Measurements from ENCODE around the gene TMED6.

The TMED6 gene

GRCh38 chr16:69351309-69352027 lies at the start of gene TMED6:
Gene TMED6, minus strand, starts transcription at chr16:69351786. Its CDS starts 33 bp downstream, at chr16:69351753.
- H3K9me3 Mint-ChIP-seq = no peaks in the 10 kb centered on the region

GRCh38 chr16:69399361-69399760 lies 47.8 kb upstream of the TMED6 start:
- Mint-ChIP-seq H3K27ac (no peak overlapping the region), H3K36me3 (no peaks in the 10 kb centered on the region), H3K4me1 (peaks cover 12% of the 10 kb centered on the region), H3K27me3 (no peaks in the 10 kb centered on the region), H3K9me3 (no peaks in the 10 kb centered on the region), H3K4me3 (no peak overlapping the region)
- no peak for ATAC-seq

More at GRCh38 chr16:69351309-69352027, at the start of gene TMED6:
- peaks cover 46% of the 10 kb centered on the region for H3K36me3 Mint-ChIP-seq
- H3K27ac Mint-ChIP-seq = peak within 1 kb of the TSS; percentile 11
- peaks cover 5% of the 10 kb centered on the region for H3K4me1 Mint-ChIP-seq
- no peak for ATAC-seq
- H3K4me3 Mint-ChIP-seq = no peak within 1 kb of the TSS
- no peaks in the 10 kb centered on the region for H3K27me3 Mint-ChIP-seq

- no peak overlapping the region for H3K27ac Mint-ChIP-seq
- H3K27me3 Mint-ChIP-seq = no peaks in the 10 kb centered on the region
- H3K9me3 Mint-ChIP-seq = no peaks in the 10 kb centered on the region
- no peaks in the 10 kb centered on the region for H3K36me3 Mint-ChIP-seq
- H3K4me3 Mint-ChIP-seq = no peak overlapping the region
- H3K4me1 Mint-ChIP-seq = peaks cover 12% of the 10 kb centered on the region
- ATAC-seq = no peak
Observed at GRCh38 chr16:69397821-69398521, 46.4 kb upstream of the TMED6 start.

DNA sequence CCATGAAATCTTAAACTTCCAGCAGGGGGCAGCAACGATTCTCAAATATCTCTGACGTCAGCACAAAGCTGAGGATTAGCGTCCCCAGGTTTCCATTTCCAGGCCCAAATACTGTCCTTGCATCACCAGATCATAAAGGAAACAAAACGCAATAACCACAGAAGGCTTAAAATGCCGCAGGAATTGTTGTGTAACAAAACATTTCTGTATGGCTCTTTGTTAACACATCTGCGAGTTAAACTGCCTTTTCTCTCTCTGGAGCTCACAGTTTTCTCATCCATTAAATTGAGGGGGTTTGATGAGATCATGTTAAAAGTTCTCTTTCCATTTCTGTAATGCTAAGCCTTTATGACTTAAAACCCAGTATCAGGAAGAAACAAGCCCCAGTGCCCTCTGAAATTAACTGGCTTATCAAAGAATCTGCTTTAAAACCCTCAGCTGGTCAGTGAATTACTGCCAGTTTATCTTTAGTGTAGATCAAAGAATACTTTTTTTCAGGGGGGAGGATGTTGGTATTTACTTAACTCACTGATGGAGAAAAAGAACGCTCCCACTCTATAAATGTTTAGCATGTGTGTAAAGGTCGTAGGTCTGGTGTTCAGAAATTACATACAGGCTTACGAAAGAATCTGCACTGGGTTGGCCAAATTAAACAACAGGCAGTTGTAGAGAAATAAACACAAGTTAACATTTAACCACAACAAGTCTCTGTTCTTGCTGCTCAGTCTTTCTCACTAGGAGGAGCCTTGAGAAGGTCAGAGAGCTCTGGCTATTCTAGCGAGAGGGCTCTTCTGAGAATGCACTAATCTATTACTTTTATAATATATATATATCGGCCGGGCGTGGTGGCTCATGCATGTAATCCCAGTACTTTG lies 44.8 kb upstream of the TMED6 start:
- no peak overlapping the region for H3K4me3 Mint-ChIP-seq
- H3K4me1 Mint-ChIP-seq = no peaks in the 10 kb centered on the region
- H3K36me3 Mint-ChIP-seq = no peaks in the 10 kb centered on the region
- no peaks in the 10 kb centered on the region for H3K27me3 Mint-ChIP-seq
- no peak overlapping the region for H3K27ac Mint-ChIP-seq
- H3K9me3 Mint-ChIP-seq = no peaks in the 10 kb centered on the region
- no peak for ATAC-seq

DNA sequence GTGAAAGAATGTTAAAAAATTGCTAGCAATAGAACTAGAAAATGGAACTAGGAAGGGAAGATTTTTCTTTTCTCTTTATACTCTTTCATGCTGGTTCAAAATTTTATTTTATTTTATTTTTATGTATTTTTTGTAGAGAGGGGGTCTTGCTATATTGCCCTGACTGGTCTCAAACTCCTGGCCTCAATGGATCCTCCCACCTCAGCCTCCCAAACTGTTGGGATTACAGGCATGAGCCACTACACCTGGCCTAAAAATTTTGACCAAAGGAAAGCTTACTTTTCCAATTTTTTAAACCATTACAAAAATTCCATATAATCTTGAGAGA lies 44.2 kb upstream of the TMED6 start:
- no peak overlapping the region for H3K4me3 Mint-ChIP-seq
- H3K9me3 Mint-ChIP-seq = no peaks in the 10 kb centered on the region
- H3K27me3 Mint-ChIP-seq = no peaks in the 10 kb centered on the region
- no peak overlapping the region for H3K27ac Mint-ChIP-seq
- H3K4me1 Mint-ChIP-seq = no peaks in the 10 kb centered on the region
- H3K36me3 Mint-ChIP-seq = no peaks in the 10 kb centered on the region
- no peak for ATAC-seq

GRCh38 chr16:69393898-69394849 lies 42.6 kb upstream of the TMED6 start:
- Mint-ChIP-seq H3K27ac (no peak overlapping the region), H3K9me3 (no peaks in the 10 kb centered on the region), H3K4me3 (no peak overlapping the region), H3K27me3 (no peaks in the 10 kb centered on the region), H3K4me1 (no peaks in the 10 kb centered on the region), H3K36me3 (no peaks in the 10 kb centered on the region)
- ATAC-seq = no peak

DNA sequence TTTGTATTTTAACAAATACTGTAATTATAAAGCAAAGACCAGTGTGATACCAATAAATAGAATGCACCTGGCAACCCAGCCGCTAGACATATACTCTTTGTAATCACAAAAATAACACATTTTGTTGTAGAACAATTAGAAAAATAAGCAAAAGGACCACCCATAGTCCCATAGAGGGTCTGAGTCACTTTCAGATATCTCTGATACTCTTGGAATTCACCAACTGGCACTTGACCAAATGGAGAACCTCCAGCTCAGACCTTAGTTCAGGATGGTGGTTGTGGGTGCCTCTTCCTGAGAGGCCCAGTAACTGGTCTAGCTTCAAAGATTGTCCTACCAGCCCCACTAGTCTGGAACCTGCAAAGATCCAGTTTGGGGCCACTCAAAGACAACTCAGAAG lies 35.0 kb upstream of the TMED6 start:
- H3K27me3 Mint-ChIP-seq = no peaks in the 10 kb centered on the region
- no peak overlapping the region for H3K4me3 Mint-ChIP-seq
- no peak for ATAC-seq
- H3K4me1 Mint-ChIP-seq = peaks cover 35% of the 10 kb centered on the region
- peaks cover 27% of the 10 kb centered on the region for H3K36me3 Mint-ChIP-seq
- no peak overlapping the region for H3K27ac Mint-ChIP-seq
- H3K9me3 Mint-ChIP-seq = no peaks in the 10 kb centered on the region

- no peaks in the 10 kb centered on the region for H3K27me3 Mint-ChIP-seq
- no peaks in the 10 kb centered on the region for H3K9me3 Mint-ChIP-seq
- H3K4me3 Mint-ChIP-seq = peak overlapping the region; percentile 93
- peaks cover 40% of the 10 kb centered on the region for H3K4me1 Mint-ChIP-seq
- no peak for ATAC-seq
- peak overlapping the region; percentile 86 for H3K27ac Mint-ChIP-seq
- H3K36me3 Mint-ChIP-seq = peaks cover 32% of the 10 kb centered on the region
Observed at GRCh38 chr16:69384974-69385373, 33.4 kb upstream of the TMED6 start.

DNA sequence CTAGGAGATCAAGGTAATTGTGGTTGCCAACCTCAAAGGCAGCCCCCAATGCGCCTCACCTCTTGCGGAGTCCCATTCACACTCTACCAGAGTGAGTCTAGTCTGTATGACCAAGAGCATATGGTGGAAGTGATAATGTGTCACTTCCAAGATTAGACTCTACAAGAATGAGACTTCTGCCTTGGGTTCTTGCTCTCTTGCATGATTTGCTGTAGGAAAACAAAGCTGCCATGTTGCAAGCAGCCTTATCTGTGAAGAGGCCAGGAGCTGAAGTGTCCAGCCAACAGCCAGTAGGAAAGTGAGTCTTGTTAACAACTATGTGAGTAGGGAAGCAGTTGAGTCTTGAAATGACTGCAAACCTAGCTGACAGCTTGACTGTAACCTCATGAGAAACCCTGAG lies 30.8 kb upstream of the TMED6 start:
- peak overlapping the region; percentile 67 for H3K27ac Mint-ChIP-seq
- H3K9me3 Mint-ChIP-seq = no peaks in the 10 kb centered on the region
- H3K27me3 Mint-ChIP-seq = no peaks in the 10 kb centered on the region
- H3K4me1 Mint-ChIP-seq = peaks cover 52% of the 10 kb centered on the region
- no peak overlapping the region for H3K4me3 Mint-ChIP-seq
- peaks cover 50% of the 10 kb centered on the region for H3K36me3 Mint-ChIP-seq
- ATAC-seq = no peak

DNA sequence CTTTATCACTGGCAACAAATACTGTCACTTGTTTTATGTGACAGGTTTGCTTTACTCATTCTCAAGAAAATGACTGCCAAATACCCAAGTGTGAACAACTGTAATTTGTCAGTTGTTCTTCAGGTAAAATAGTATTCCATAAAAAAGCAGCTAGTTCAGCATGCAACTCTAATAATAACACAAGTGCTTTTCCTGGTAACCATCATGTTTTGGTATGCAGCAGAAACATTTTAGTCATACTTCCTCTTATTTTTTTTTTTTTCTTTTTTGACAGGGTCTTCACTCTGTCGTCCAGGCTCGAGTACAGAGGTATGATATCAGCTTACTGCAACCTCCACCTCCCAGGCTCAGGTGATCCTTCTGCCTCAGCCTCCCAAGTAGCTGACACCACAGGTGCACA lies 29.6 kb upstream of the TMED6 start:
- no peak for ATAC-seq
- peak overlapping the region; percentile 54 for H3K4me3 Mint-ChIP-seq
- no peaks in the 10 kb centered on the region for H3K27me3 Mint-ChIP-seq
- H3K4me1 Mint-ChIP-seq = peaks cover 51% of the 10 kb centered on the region
- H3K9me3 Mint-ChIP-seq = no peaks in the 10 kb centered on the region
- peak overlapping the region; percentile 80 for H3K27ac Mint-ChIP-seq
- peaks cover 57% of the 10 kb centered on the region for H3K36me3 Mint-ChIP-seq

GRCh38 chr16:69378760-69379159 lies 27.2 kb upstream of the TMED6 start:
- H3K4me1 Mint-ChIP-seq = peaks cover 33% of the 10 kb centered on the region
- no peak for ATAC-seq
- no peak overlapping the region for H3K4me3 Mint-ChIP-seq
- H3K27ac Mint-ChIP-seq = peak overlapping the region; percentile 71
- H3K9me3 Mint-ChIP-seq = no peaks in the 10 kb centered on the region
- no peaks in the 10 kb centered on the region for H3K27me3 Mint-ChIP-seq
- peaks cover 54% of the 10 kb centered on the region for H3K36me3 Mint-ChIP-seq

DNA sequence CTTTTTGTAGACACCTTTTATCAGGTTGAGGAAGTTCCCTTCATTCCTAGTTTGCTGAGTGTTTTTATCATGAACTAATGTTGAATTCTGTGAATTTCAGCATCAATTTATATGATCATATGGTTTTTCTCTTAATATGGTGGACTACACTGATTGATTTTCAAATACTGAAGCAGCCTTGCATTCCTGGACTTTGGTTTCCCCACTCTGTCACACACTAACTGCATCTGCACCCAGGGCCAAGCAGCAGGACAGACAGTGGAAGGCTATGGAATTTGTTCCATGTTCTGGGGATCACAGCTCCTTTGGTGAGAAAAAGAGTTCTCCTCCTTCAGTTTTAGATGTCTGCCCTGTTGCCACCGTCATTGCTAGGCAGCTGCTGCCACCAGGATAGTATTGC lies 26.4 kb upstream of the TMED6 start:
- peaks cover 46% of the 10 kb centered on the region for H3K36me3 Mint-ChIP-seq
- H3K4me1 Mint-ChIP-seq = peaks cover 33% of the 10 kb centered on the region
- no peak for ATAC-seq
- no peaks in the 10 kb centered on the region for H3K9me3 Mint-ChIP-seq
- no peak overlapping the region for H3K4me3 Mint-ChIP-seq
- no peaks in the 10 kb centered on the region for H3K27me3 Mint-ChIP-seq
- H3K27ac Mint-ChIP-seq = peak overlapping the region; percentile 71

GRCh38 chr16:69376393-69377059 lies 24.9 kb upstream of the TMED6 start:
- Mint-ChIP-seq H3K36me3 (peaks cover 43% of the 10 kb centered on the region), H3K4me3 (no peak overlapping the region), H3K27ac (no peak overlapping the region), H3K27me3 (no peaks in the 10 kb centered on the region), H3K9me3 (no peaks in the 10 kb centered on the region), H3K4me1 (peaks cover 39% of the 10 kb centered on the region)
- no peak for ATAC-seq

GRCh38 chr16:69373019-69373418 lies 21.4 kb upstream of the TMED6 start:
- Mint-ChIP-seq H3K27ac (peak overlapping the region; percentile 88), H3K4me3 (no peak overlapping the region), H3K9me3 (no peaks in the 10 kb centered on the region), H3K4me1 (peaks cover 42% of the 10 kb centered on the region), H3K36me3 (peaks cover 60% of the 10 kb centered on the region), H3K27me3 (no peaks in the 10 kb centered on the region)
- no peak for ATAC-seq
